MCF 10A (cell line): Measurements from ENCODE around the gene FCER2. TPM values are rescaled to one million over a fixed set of nuclear protein-coding genes. Genes with fewer than 3 reads are reported as not detected.
"Not testable (repeated sequence)": the region's sequence is repeated elsewhere in the genome, so short reads cannot be mapped to it uniquely, and the experiment has no call there.

ENCODE experiments used
- BruUV-seq: library from RNA; stranded (reverse); fragments of 400-500 nt; replicated peaks from 2 replicates; lab custom pipeline; 2021; lab: Mats Ljungman, UMichigan
- CTCF ChIA-PET: fragments of 300-600 bp; sonication (Branson Sonifier 250); formaldehyde crosslinking; extraction: SDS; loops from one replicate; lab custom pipeline; 2021; ENCODE audit warnings: antibody characterized with exemption, inconsistent platforms; lab: Yijun Ruan, JAX
- POLR2A ChIA-PET: fragments of 300-600, 350-650 bp; sonication (Branson Sonifier 250); formaldehyde crosslinking; extraction: SDS; loops from one replicate; lab custom pipeline; 2020; ENCODE audit warnings: antibody characterized with exemption, inconsistent platforms; lab: Yijun Ruan, JAX
- DNase-seq: peaks from one replicate; pipeline ENCODE4 v3.0.0-alpha.2; 2018; ENCODE audit not compliant: unreplicated experiment
- H3K27ac Mint-ChIP-seq: one replicate; pipeline ENCODE4 v1.8.0; 2022; ENCODE audit warnings: mild to moderate bottlenecking, low read depth, mixed read lengths; ENCODE audit not compliant: unreplicated experiment
- H3K27me3 Mint-ChIP-seq: one replicate; pipeline ENCODE4 v1.8.0; 2022; ENCODE audit warnings: mixed read lengths; ENCODE audit not compliant: insufficient read depth, unreplicated experiment
- H3K36me3 Mint-ChIP-seq: one replicate; pipeline ENCODE4 v1.8.0; 2022; ENCODE audit warnings: mild to moderate bottlenecking, moderate library complexity, mixed read lengths; ENCODE audit not compliant: insufficient read depth, unreplicated experiment
- H3K4me1 Mint-ChIP-seq: one replicate; pipeline ENCODE4 v1.8.0; 2022; ENCODE audit warnings: mixed read lengths; ENCODE audit not compliant: insufficient read depth, unreplicated experiment
- H3K4me3 Mint-ChIP-seq: one replicate; pipeline ENCODE4 v1.8.0; 2022; ENCODE audit warnings: mild to moderate bottlenecking, moderate library complexity, mixed read lengths; ENCODE audit not compliant: unreplicated experiment
- H3K9me3 Mint-ChIP-seq: one replicate; pipeline ENCODE4 v1.8.0; 2022; ENCODE audit warnings: mixed read lengths; ENCODE audit not compliant: unreplicated experiment
- intact Hi-C: fragments of 100-400 bp; cut with micrococcal nuclease; formaldehyde crosslinking; loops from 2 replicates; pipeline ENCODE4 v1.14.1; 2022
- total RNA-seq: library from RNA; stranded (reverse); gene quantifications from 2 replicates; pipeline ENCODE4 v1.2.3, GENCODE V29; 2022
- TF ChIP-seq, protein P1 (sequence below): fragments of 200-600 bp; IDR thresholded peaks from one replicate; pipeline ENCODE4 v1.8.0; 2022; ENCODE audit warnings: antibody characterized with exemption, mild to moderate bottlenecking; ENCODE audit not compliant: unreplicated experiment

The FCER2 gene
- total RNA-seq, 1 experiment from 2014 or later, result not detected

DNA sequence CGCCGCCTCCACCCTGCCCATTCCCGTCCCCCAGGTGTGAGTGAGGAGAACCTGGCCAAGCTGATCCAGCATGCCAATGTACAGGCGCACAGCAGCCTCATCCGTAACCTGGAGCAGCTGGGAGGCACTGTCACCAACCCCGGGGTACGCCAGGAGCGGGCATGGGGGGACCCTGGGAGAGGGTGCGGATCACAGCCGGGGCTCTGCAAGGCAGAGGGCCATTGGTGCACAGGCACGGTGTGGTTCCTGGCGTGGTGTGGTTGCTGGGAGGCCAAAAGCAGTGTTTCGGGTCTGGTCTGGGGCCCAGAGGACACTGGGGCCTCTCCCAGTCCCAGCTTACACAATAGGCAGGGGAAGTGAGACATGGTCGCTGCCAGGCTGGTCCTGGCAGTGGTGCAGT, 56.8 kb downstream of the FCER2 start:
- no peak for DNase-seq
- Mint-ChIP-seq H3K27me3 (no peaks in the 10 kb centered on the region), H3K4me3 (no peak overlapping the region), H3K36me3 (peaks cover 20% of the 10 kb centered on the region), H3K9me3 (no peaks in the 10 kb centered on the region), H3K4me1 (peaks cover under 1% of the 10 kb centered on the region), H3K27ac (no peak overlapping the region)
- TF ChIP-seq, protein P1, sequence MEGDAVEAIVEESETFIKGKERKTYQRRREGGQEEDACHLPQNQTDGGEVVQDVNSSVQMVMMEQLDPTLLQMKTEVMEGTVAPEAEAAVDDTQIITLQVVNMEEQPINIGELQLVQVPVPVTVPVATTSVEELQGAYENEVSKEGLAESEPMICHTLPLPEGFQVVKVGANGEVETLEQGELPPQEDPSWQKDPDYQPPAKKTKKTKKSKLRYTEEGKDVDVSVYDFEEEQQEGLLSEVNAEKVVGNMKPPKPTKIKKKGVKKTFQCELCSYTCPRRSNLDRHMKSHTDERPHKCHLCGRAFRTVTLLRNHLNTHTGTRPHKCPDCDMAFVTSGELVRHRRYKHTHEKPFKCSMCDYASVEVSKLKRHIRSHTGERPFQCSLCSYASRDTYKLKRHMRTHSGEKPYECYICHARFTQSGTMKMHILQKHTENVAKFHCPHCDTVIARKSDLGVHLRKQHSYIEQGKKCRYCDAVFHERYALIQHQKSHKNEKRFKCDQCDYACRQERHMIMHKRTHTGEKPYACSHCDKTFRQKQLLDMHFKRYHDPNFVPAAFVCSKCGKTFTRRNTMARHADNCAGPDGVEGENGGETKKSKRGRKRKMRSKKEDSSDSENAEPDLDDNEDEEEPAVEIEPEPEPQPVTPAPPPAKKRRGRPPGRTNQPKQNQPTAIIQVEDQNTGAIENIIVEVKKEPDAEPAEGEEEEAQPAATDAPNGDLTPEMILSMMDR, result no peak
- intact Hi-C loops, result no loop called here
- CTCF ChIA-PET, result interaction anchor here (0.7 kb wide), 1 partner anchor 10 kb away, joined by 3 read pairs; no protein-coding TSS in a partner anchor
- BruUV-seq, result no TSS peak
- POLR2A ChIA-PET, result interaction anchor here (1.1 kb wide), 1 partner anchor 23 kb away, joined by 3 read pairs; the partner anchor contains the start of gene RETN

GRCh38 chr19:7644550-7644877, 57.4 kb downstream of the FCER2 start:
- CTCF ChIA-PET, result interaction anchor here (0.7 kb wide), 1 partner anchor 10 kb away, joined by 3 read pairs; no protein-coding TSS in a partner anchor

GRCh38 chr19:7643629-7644549, 58.0 kb downstream of the FCER2 start:
- ChIA-PET POLR2A (interaction anchor here (1.1 kb wide), 1 partner anchor 25 kb away, joined by 3 read pairs; the partner anchor contains the start of gene RETN), CTCF (interaction anchor here (0.6 kb wide), 1 partner anchor 9 kb away, joined by 5 read pairs; no protein-coding TSS in a partner anchor)
- H3K4me1 Mint-ChIP-seq, H3K27me3 Mint-ChIP-seq, intact Hi-C loops, H3K9me3 Mint-ChIP-seq, BruUV-seq, H3K27ac Mint-ChIP-seq, H3K4me3 Mint-ChIP-seq: not testable (repeated sequence)
- peaks cover 20% of the 10 kb centered on the region for H3K36me3 Mint-ChIP-seq
- DNase-seq, result peak; percentile 43

More at GRCh38 chr19:7644550-7644877, 57.4 kb downstream of the FCER2 start:
- Mint-ChIP-seq H3K27ac (no peak overlapping the region), H3K36me3 (peaks cover 20% of the 10 kb centered on the region), H3K9me3 (no peaks in the 10 kb centered on the region), H3K4me1 (peaks cover 5% of the 10 kb centered on the region), H3K27me3 (no peaks in the 10 kb centered on the region), H3K4me3 (no peak overlapping the region)
- POLR2A ChIA-PET, result interaction anchor here (1.1 kb wide), 1 partner anchor 24 kb away, joined by 3 read pairs; the partner anchor contains the start of gene RETN
- intact Hi-C loops, result no loop called here
- DNase-seq, result no peak
- TF ChIP-seq, protein P1, result no peak
- BruUV-seq, result no TSS peak

DNA sequence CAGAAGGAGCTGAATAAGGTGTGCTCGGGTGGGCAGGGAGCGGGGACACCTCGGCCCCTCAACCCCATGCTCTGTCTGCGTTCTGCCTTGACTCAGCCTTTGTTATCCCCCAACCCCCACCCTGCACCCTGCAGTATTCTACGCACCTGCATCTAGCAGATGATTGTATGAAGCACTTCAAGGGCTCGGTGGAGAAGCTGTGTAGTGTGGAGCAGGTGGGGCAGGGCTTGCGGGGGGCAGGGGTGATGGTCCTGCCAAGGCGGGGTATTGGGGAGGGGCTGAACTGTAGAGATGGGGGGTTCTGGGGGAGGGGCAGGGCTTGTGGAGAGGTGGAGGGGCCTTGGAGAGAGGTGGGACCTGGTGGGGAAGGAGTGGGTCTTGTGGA, 58.9 kb downstream of the FCER2 start:
- TF ChIP-seq, protein P1, result no peak
- H3K27me3 Mint-ChIP-seq, result no peaks in the 10 kb centered on the region
- no peak overlapping the region for H3K4me3 Mint-ChIP-seq
- no peak overlapping the region for H3K27ac Mint-ChIP-seq
- intact Hi-C loops, result no loop called here
- CTCF ChIA-PET, result interaction anchor here (1.6 kb wide), 1 partner anchor 9 kb away, joined by 4 read pairs; no protein-coding TSS in a partner anchor
- H3K4me1 Mint-ChIP-seq, result peaks cover 5% of the 10 kb centered on the region
- DNase-seq, result no peak
- POLR2A ChIA-PET, result no interaction called here
- no TSS peak for BruUV-seq
- H3K9me3 Mint-ChIP-seq, result no peaks in the 10 kb centered on the region
- peaks cover 19% of the 10 kb centered on the region for H3K36me3 Mint-ChIP-seq
